GM18498 (cell line): ENCODE measurements around the gene FSIP1.

Source experiments
- ATAC-seq: cut with Tn5 transposase; IDR thresholded peaks from one replicate; pipeline ENCODE4 v1.9.1; 2021; ENCODE audit warnings: mild to moderate bottlenecking, moderate library complexity; ENCODE audit not compliant: unreplicated experiment

FSIP1 gene

DNA sequence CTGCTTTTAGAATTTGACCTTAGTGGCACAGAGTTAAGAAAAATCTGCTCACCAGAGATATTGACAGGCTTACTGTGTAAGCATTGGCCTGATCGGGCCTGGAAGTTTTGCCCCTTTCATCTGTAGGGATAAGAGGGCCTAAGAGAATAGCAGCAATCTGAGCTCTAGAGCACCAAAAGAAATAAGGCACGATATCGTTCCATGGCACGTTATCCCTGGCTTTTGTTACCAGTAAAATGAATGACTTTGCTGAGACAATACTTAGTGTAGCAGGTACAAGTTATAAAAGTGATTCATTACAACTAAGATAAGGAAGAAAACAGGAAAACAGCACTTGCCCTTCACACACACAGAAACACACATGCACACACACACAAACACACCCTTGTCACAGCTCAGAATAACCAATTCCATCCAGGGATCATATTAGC is 196.8 kb downstream of the FSIP1 start:
- no peak for ATAC-seq

- no peak for ATAC-seq
These were observed 197.2 kb downstream of the FSIP1 start for GRCh38 chr15:39585389-39585841.

DNA sequence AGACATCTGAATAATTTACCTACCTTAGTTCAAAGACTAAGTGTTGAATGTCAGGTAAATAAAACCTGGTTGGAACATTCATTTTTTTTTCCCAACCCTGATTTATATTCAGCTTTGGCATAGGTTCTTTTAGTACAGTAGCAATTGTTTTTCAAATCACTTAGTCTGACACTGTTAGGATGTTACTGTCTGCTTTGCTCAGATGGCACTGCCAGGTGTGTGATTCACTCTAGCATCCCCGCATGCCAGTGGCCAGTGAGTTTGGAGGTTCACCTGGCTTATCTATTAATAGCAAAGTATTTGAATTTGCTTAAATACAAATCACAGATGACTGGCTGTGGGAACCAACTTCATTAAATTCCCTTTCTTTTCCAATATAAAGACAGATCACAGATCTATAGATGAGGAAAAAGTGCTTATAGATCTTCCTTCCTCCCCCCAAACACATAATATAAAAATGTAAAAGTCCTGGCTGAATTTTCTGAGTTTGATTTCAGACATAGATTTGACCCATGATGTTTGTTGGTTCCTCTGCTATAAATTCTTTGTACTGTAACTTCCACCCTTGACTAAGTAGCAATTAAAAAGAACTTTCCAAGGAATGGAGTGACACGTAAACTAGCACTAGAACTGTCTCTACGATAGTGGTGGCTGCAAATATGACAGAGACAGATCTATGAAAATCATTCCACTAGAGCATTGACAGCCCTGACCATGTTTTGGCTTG is 197.8 kb downstream of the FSIP1 start:
- ATAC-seq = no peak

DNA sequence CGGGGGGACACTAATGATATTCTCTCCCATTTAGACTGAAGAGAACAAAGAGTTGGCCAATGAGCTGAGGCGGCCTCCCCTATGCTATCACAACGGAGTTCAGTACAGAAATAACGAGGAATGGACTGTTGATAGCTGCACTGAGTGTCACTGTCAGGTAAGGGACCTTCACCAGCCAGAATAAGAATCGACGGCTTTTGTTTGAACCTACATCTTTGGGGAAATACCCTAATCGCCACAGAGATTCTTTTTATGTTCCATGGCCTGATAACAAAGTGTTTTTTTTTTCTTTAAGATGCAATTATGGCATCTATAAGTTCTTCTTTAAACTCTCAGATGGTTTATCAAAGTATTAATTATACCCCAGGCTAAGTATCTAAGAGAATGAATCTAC is 198.4 kb downstream of the FSIP1 start:
- ATAC-seq = no peak

DNA sequence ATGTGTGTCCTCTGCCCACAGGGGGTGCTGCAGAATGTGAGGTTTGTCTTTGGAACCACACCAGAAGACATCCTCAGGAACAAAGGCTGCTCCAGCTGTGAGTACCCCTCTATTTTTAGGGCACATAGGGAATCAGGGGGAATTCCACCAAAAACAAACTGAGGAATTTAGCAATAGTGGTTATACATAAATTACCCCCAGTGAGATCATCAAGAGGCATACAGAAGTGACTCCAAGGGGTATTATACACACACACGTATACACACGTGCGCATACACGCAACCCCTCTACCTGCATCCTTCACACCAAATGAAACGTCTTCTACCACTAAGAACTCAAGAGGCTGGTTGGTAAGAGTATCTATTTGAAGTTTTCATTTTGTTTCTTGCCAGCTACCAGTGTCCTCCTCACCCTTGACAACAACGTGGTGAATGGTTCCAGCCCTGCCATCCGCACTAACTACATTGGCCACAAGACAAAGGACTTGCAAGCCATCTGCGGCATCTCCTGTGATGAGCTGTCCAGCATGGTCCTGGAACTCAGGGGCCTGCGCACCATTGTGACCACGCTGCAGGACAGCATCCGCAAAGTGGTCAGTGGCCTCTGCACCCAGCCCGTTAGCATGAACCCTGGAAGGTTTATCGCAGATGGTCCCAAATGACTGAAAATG is 198.9 kb downstream of the FSIP1 start:
- no peak for ATAC-seq

GRCh38 chr15:39582977-39583595 is 199.6 kb downstream of the FSIP1 start:
- no peak for ATAC-seq

DNA sequence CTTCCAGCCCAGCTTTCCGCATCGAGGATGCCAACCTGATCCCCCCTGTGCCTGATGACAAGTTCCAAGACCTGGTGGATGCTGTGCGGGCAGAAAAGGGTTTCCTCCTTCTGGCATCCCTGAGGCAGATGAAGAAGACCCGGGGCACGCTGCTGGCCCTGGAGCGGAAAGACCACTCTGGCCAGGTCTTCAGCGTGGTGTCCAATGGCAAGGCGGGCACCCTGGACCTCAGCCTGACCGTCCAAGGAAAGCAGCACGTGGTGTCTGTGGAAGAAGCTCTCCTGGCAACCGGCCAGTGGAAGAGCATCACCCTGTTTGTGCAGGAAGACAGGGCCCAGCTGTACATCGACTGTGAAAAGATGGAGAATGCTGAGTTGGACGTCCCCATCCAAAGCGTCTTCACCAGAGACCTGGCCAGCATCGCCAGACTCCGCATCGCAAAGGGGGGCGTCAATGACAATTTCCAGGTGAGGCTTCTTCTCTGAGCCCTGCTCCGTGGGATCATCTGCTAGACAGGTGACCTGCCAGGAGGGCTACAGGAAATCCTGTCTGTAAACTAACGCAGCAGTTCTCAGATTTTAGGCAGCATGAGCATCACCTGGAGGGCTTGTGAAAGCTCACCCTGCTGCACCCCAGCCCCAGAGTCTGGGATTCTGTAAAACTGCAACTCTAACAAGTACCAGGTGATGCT is 200.2 kb downstream of the FSIP1 start:
- ATAC-seq = no peak

DNA sequence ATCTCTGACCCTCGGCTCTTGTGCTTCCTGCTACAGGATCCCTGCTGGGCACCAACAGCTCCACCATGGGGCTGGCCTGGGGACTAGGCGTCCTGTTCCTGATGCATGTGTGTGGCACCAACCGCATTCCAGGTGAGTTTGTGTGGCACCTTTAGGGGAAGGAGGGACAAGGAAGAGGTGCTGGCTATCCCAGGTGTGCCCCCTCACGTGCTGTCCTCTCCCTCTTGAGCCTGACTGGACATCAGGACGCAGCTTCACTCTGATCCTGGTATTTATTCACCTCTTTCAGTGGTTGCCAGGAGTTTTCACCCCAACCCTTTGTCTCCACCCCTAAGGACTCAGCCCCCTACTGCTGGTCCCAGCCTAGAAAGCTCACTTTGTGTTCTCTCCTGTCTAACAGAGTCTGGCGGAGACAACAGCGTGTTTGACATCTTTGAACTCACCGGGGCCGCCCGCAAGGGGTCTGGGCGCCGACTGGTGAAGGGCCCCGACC is 200.8 kb downstream of the FSIP1 start:
- ATAC-seq = no peak

GRCh38 chr15:39581242-39581792 is 201.3 kb downstream of the FSIP1 start:
- ATAC-seq = no peak

- peak; percentile 14 for ATAC-seq
These were observed 202.0 kb downstream of the FSIP1 start, which contains the start of gene THBS1 for GRCh38 chr15:39580485-39581241. TSS of gene THBS1 (plus strand) at chr15:39581079. CDS start at chr15:39581858, 779 bp downstream.

GRCh38 chr15:39580117-39580484 is 202.5 kb downstream of the FSIP1 start:
- ATAC-seq = peak; percentile 87

GRCh38 chr15:39579487-39580116 is 203.0 kb downstream of the FSIP1 start:
- ATAC-seq = no peak

GRCh38 chr15:39578851-39579486 is 203.7 kb downstream of the FSIP1 start:
- ATAC-seq = no peak

DNA sequence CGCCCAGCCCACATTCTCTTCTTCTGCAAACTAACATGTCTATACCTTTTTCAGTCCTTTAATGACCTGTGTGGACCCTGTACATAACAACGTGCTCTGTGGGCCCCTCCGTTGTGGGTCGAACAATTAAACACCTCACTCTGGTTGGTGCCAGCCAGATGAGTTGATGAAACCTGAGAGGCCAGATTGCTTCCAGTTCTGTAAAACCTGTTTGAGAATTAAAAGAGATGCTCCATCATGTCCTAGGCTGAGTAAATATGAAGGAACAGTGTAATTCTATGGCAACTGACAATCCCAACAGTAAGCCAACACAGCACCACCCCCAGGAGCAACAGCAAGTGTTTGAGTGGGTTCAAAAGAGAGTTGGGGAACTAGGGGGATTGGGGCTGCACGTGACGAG is 207.5 kb downstream of the FSIP1 start:
- ATAC-seq = no peak

GRCh38 chr15:39574427-39574826 is 208.2 kb downstream of the FSIP1 start:
- no peak for ATAC-seq

GRCh38 chr15:39573844-39574243 is 208.8 kb downstream of the FSIP1 start:
- ATAC-seq = no peak

- ATAC-seq = no peak
These were observed 209.4 kb downstream of the FSIP1 start for GRCh38 chr15:39573287-39573686.

- no peak for ATAC-seq
These were observed 216.8 kb downstream of the FSIP1 start for GRCh38 chr15:39565851-39566250.

DNA sequence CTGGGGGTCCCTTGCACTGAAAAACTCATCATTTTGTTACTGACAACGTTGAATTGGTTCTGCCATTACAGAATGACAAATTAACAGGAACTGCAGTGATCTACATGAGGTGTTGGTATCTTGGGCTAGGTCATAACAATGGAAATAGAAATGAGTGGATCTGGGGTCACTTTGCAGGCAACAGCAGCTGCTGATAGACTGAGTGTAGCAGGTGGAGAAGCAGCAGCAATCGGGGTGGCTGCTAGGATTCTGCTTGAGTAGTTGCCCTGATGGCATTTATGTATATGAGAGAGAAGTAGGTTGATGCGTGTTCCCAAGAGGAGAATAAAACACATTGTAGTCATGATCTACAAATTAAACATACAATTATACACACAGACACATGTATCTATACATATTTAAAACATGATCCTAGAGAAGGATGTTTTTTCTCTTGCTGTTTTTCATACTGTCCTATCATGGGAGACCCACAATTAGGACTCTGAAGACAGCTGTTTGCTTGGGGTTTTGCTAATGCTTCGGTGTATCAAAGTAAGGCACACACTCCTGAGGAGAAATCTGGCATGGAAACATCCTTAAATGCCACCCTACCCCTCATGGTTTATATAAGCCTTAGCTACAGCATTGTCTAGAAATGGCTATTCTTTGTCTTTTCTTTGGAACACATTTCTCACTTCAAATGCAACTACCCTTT is 217.5 kb downstream of the FSIP1 start:
- no peak for ATAC-seq
